Activated CD4-positive, alpha-beta T cell treated with anti-CD3 and anti-CD28 coated beads, Interleukin-2, amount 50 U/mL, for 4 hours (primary cell): Measurements from ENCODE around the gene ZSWIM6.
"Not testable (repeated sequence)": the region's sequence is repeated elsewhere in the genome, so short reads cannot be mapped to it uniquely, and the experiment has no call there.

ENCODE experiments used
- DNase-seq, 2 experiments: peaks; one replicate each; pipeline ENCODE4 v3.0.0-alpha.2; 2020

Gene ZSWIM6

DNA sequence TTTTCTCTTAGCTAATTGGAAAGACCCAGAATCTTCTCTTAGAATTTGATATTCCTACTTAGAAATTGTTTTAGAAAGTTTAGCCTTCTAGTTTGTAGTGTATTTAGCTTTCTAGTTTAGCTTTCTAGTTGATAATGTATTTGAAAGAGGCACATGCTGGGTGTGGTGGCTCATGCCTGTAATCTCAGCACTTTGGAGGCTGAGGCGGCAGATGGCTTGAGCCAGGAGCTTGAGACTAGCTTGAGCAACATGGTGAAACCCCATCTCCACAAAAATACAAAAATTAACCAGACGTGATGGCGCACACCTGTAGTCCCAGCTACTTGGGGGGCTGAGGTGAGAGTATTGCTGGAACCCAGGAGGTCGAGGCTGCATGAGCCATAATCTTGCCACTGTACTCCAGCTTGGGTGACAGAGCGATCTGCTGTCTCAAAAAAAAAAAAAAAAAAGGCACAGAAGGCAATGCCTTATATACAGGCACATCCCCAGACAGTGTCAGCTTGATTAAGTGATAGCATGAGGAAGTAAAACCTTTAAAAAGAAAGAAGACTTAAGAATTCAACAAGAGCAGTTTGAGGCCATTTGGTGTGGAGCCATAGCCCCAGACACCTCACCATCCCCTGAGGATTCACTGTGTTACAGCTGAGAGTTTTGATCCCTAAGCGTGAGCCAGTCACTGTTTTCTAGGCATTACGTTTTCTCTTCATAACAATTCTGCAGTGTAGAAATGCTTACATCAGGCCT, 34.6 kb downstream of the ZSWIM6 start:
- no peak for DNase-seq

GRCh38 chr5:61370506-61370905, 38.4 kb downstream of the ZSWIM6 start:
- no peak for DNase-seq

GRCh38 chr5:61371474-61371873, 39.4 kb downstream of the ZSWIM6 start:
- no peak for DNase-seq

DNA sequence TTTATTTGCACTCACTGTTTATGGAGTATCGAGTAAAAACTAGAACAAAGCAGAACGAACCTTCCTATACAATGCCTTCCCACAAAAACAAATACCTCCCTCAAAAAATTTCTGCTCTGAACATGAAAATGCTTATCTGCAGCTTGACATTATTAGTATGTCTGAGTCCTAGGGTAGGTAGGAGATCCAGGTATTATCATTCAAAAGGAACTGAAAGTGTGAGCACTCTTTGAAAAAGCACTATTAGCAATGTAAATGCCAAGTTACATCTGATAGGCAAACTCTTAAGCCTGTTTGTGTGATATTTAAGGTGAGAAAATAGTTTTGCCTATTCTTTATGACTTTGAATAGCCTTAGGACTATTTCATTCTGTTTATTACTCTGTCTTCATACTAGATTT, 47.6 kb downstream of the ZSWIM6 start:
- DNase-seq = no peak

DNA sequence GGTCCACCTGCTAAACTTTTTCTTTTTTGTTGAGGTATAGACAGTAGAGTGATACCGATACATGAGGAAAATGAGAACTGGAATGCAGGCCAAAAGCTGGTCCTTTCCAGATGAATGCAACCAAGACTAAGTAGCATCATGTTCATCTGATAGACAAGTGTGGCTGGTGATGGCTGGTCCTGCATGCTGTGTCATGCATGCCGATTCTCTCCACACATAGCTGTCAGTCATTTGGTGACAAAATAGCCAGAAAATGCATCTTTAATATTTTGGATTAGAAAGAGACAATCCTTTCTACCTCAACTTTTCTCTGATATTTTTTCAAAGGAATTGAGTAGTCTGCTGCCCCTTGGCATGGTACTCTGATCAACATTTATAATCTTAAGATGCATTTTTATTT, 49.9 kb downstream of the ZSWIM6 start:
- DNase-seq = no peak

- no peak for DNase-seq
Measured at GRCh38 chr5:61385627-61386026, 53.6 kb downstream of the ZSWIM6 start.

GRCh38 chr5:61386045-61386800, 54.2 kb downstream of the ZSWIM6 start:
- DNase-seq = no peak

- DNase-seq = no peak
Measured at GRCh38 chr5:61389609-61390008, 57.6 kb downstream of the ZSWIM6 start.

DNA sequence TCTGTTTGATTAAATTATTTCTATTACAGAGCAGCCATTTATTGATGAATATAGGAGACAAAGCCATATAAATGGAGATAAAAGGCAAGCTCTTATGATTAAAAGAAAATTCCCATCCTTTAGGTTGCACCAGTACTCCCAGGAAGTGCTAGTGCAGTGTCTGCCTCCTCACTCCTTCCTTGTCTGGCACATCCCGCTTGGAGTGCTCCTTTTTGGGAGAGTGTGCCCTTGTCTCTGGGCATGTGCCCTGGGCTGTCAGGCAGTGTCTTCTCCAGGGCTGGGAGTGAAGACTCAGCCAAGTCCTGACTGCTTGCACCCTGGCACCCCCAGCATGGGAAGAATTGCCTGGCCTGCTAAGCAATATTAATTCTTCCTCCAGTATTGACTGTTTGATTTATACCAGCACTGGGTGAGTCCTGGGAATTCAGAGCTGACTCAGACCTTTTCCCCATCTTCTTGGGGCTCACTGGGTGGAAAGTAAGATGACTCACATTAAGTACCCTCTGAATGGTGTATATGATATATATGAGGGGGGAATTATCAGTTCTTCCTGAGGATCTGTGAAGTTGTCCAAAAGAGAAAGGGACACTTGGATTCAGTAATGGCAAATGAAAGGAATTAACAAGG, 62.1 kb downstream of the ZSWIM6 start:
- no peak for DNase-seq

DNA sequence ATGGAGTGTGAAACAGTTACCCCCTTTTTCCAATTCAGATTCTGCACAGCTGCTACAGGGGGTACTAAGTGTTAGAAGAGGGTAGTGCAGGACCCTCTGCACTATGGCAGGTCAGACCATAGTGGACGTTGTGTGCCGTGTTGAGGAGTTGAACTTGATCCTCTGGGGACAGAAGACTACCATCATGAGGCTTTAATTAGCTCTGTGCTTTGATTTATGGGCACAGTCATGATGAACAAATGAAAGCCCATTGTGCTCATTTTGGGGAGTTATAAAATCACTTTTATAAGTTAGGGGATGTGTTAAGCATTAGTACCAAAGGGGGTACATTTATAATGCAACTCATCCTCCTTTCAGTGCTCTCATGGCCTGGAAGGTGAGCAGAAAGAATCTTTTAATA, 62.7 kb downstream of the ZSWIM6 start:
- no peak for DNase-seq

- no peak for DNase-seq
Measured at GRCh38 chr5:61397238-61397637, 65.2 kb downstream of the ZSWIM6 start.

DNA sequence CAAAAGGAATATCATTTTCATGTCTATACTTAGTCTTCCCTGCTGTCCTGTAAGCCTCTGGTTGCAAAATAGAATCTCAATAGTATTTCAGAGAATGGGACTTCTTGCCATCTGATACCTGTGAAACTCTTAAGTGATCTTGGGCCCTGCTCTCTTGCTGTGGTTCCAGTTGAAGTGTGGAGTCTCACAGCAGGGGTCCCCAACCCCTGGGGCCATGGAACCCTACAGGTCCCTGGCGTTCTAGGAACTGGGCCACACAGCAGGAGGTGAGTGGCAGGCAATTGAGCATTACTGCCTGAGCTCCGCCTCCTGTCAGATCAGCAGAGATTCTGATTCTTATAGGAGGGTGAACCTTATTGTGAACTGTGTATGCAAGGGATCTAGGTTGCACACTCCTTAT, 65.9 kb downstream of the ZSWIM6 start:
- no peak for DNase-seq

DNA sequence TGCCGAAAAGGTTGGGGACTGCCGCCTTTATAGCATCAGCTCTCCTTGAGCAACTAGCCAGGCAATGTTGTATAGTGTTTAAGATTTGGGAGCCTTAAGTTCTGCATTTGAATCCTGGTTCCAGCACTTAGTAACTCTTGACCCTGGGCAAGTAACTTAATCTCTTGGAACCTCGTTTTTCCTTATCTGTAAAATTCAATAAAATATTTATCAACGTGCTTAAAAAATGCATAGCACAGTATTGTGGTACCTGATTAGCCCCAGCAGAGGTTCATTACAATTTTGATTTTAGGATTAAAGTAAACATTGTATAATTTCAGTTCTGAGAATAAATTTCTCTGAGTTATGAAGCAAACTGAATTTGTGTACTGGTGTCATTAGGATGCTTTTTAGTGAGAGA, 66.4 kb downstream of the ZSWIM6 start:
- no peak for DNase-seq

- DNase-seq = no peak
Measured at GRCh38 chr5:61399679-61400078, 67.6 kb downstream of the ZSWIM6 start.

DNA sequence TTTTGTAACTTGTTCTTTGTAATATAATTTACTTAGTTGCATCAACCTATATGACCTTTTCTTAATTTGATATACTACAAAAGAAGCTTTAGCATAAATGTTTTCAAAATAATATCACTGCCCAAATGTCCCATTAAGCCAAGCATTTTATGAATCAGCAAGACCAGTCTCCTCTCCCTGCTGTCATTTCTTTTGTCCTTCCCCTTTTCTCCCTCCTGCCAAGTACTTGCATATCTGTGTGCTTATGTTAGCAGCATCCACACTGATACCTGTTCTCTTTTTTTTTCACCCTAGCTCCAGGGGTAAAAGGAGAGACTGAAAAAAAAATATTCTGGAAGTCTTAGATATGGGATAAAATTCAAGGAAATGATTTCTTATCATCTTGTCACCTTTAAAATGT, 69.7 kb downstream of the ZSWIM6 start:
- DNase-seq = no peak

DNA sequence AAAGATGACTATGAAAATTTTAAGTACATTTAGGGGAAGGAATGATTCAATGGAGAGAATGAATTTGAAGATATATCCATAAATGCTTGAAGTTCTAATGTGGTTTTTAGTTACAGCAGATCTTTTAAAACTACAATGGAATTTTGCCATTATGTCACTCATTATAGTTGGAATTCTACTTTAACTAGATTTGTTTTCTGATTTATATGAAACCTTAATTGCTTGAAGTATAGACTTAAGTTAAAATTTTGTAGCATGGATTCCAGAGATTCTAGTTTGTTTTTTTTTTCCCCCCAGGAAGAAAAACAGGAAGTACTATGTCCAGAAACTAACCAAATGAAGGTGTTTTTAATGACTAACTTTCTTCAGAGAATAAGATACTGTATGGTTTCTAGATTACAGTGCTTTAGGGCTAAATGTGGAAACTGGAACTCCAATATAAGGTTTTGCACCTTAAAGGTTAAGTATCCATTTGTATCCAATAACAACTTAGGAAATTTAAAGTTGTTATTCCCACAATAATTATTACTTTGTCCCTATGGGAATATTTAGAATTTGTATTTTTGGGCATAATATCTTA, 70.3 kb downstream of the ZSWIM6 start:
- DNase-seq = no peak

DNA sequence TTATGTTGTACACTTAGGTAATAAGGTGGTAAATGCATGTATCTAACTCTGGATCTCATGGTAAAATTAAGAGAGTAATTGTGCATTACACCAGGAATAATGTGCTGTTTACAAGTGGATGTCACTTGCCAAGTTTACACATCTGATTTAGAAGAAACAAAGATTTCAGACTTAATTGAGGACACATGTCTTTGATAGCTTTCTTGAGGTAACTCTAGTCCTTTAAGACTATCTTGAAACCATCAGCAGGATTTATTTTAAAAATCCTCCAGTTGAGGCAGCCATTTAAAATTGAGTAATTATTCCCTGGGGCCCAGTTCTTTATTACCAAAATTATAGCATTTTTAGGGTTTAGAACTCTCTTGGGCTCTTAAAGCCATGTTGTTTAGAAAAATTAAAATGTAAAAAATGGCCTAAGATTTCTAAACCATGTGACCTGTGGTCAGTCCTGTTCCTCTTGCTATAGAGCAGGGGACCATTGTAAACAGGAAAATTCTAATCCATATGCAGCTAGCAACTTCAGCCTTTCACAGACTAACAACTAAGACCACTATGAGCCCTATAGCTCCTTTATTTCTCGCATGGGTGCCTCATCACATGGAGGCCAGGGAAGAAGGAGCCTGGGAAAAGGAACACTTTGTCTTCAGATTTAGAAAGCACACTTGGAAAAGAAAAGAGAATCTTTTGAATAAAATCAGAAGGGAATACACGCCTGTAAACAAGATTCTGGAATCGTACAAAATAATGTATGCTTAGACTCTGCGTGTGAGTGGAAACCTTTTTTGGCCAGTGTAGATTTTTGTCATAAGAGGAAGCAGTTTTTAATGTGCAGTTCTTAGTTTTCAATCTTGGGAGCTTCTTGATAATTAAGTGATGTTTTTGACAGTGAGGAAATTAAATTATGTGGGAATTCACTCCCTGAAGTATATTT, 71.2 kb downstream of the ZSWIM6 start:
- no peak for DNase-seq

GRCh38 chr5:61405511-61406295, 73.6 kb downstream of the ZSWIM6 start:
- no peak for DNase-seq

DNA sequence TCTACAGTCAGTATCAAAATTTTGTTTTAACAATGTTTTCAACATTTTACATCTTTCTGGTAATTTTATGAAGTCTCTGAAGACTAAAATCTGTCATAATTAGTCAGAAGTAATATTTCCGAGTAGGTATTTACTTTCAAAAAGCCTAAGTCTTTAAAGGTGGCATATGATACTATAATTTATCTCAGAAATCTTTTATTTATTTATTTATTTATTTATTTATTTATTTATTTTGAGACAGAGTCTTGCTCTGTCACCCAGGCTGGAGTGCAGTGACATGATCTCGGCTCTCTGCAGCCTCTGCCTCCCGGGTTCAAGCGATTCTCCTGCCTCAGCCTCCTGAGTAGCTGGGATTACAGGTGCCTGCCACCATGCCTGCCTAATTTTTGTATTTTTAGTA, 74.4 kb downstream of the ZSWIM6 start:
- DNase-seq = not testable (repeated sequence)

GRCh38 chr5:61407706-61408270, 75.7 kb downstream of the ZSWIM6 start:
- DNase-seq = no peak

- DNase-seq = peak; percentile 99
Measured at GRCh38 chr5:61408476-61409168, 76.6 kb downstream of the ZSWIM6 start.
